Pancreas (tissue), 10 donors: ENCODE results near the gene SLC5A1. TPM values are rescaled to one million over a fixed set of nuclear protein-coding genes. Genes with fewer than 3 reads are reported as not detected.

Source experiments
- ATAC-seq, 4 donors: fragments of 200-7000 bp; cut with Tn5 transposase; one replicate each; pipeline versions ENCODE4 v1.8.0 to v1.9.1; 2020; ENCODE audit warnings: mild to moderate bottlenecking in 4 of 4, moderate library complexity in 4 of 4
- DNase-seq, 6 donors: peaks; one replicate each; pipeline ENCODE4 v3.0.0-alpha.2; 2020
- FAIRE-seq: peaks from 2 replicates; lab custom pipeline; 2012; peaks lifted over from hg19 to GRCh38; lab: Jason Lieb, UNC
- H3K27ac ChIP-seq, 4 donors: fragments of 200-600 bp; sonication (generic); 1 replicate in 3 of 4; 2 replicates in 1 of 4; pipeline versions ENCODE4 v1.5.0 to v1.8.0; 2020
- H3K27me3 ChIP-seq, 4 donors: fragments of 200-600 bp; one replicate each; pipeline ENCODE4 v1.8.0; 2021
- H3K36me3 ChIP-seq, 3 donors: fragments of 200-600 bp; sonication (generic) in 1 of 3; one replicate each; pipeline versions ENCODE4 v1.5.0 to v1.8.0; 2020 to 2021
- H3K4me1 ChIP-seq, 3 donors: fragments of 200-600 bp; one replicate each; pipeline ENCODE4 v1.8.0; 2021
- H3K4me3 ChIP-seq, 4 donors: fragments of 200-600 bp; sonication (generic) in 2 of 4; one replicate each; pipeline versions ENCODE4 v1.5.0 to v1.8.0; 2020 to 2021
- H3K9me3 ChIP-seq, 4 donors: fragments of 200-600 bp; one replicate each; pipeline ENCODE4 v1.8.0; 2021
- WGBS, 2 donors: extraction: QIAGEN DNeasy Blood & Tissue Kit; methylation state at CpG; one replicate each; pipeline ENCODE4 v1.1.7; 2013; 5-methylcytosine and 5-hydroxymethylcytosine counted together
- intact Hi-C, 3 donors: fragments of 100-400 bp; cut with DNase I; formaldehyde crosslinking; loops; one replicate each; pipeline versions ENCODE4 v1.11.1 to v1.14.2; 2022
- polyA plus RNA-seq, 2 donors: library from polyadenylated mRNA; stranded (reverse); fragments of 200-250 nt; gene quantifications; one replicate each; pipeline ENCODE4 v1.2.3, GENCODE V29; 2013
- total RNA-seq, 6 donors: library from RNA; stranded (reverse); fragmentation: NEBNext Ultra II Directional in 4 of 6; extraction: Animal tissue kit (Norgen Biotek cat#: 25700) in 4 of 6; gene quantifications; one replicate each; pipeline versions ENCODE4 v1.2.1 to v1.2.4, GENCODE V29; 2021 to 2023
- TF ChIP-seq, protein P1 (sequence below), 4 donors: fragments of 200-600 bp; sonication (generic) in 3 of 4; IDR thresholded peaks; one replicate each; pipeline versions ENCODE4 v1.5.0 to v1.8.0; 2021; ENCODE audit warnings: antibody characterized with exemption in 4 of 4
- donor health status: healthy with polysubstance abuse.
- donor health status: DM: no; HTN: no; CAD: no; lungs with moderate emphysema.
- donor health status: DM: no; HTN: no; CAD: no.
- donor health status: control.
- donor health status: control.
- donor health status: Bipolar disorder and iron deficiency.
- donor health status: DM: yes; HTN: yes; CAD: no.
- donor health status: DM: no; HTN: no; CAD: no.
- donor health status: DM: no; HTN: no; CAD: no.
- donor health status: DM: yes; HTN: yes; CAD: no.

The SLC5A1 gene
- total and polyA plus RNA-seq, 8 donors = 0.51 to 5.9 (median 2.6) TPM

DNA sequence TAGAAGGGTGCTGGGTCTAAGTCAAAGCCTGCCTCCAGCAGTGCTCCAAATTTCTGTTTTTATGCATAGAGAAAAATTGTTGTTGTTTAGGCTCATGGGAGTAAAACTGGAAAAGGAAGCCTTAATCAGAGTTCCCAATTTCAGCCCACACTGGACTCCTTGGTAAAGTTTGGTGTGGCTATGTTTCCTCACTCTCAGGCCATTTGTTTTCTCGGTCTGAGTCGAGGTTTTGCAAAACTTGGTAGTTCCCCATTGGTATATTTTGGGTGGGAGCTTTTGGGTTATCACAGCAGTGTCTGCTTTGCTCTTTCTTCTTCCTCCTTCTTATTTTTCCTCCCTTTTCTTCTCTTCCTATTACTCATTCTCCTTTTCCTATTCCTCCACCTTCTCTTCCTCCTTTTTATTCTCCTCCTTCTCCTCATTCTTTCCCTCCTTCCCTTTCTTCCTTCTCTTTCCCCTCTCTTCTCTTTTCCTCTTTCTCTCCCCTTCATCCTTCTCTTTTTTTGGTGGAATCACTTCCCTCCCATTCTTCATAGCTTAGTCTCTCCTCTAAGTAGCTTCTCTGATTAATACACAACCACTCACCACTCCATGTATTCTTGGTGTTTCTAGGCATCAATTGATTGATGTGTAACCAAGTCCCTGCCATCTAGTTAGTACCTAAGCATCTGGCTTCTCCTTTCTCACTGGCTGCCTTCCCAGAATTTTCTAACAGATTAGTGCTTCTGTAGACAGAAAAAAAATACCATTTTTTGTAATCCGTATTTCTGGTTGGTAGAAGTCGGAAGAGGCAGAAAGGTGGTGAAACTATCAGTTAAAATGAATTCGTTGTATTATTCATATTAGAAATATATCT, 10.1 kb downstream of the SLC5A1 start:
- ATAC-seq = peak in 2 of 4 donors; percentile 68 to 71
- FAIRE-seq = no peak
- 58 to 60% methylated on average over 5 of the region's 5 CpGs for WGBS, 2 donors
- TF ChIP-seq, protein P1, sequence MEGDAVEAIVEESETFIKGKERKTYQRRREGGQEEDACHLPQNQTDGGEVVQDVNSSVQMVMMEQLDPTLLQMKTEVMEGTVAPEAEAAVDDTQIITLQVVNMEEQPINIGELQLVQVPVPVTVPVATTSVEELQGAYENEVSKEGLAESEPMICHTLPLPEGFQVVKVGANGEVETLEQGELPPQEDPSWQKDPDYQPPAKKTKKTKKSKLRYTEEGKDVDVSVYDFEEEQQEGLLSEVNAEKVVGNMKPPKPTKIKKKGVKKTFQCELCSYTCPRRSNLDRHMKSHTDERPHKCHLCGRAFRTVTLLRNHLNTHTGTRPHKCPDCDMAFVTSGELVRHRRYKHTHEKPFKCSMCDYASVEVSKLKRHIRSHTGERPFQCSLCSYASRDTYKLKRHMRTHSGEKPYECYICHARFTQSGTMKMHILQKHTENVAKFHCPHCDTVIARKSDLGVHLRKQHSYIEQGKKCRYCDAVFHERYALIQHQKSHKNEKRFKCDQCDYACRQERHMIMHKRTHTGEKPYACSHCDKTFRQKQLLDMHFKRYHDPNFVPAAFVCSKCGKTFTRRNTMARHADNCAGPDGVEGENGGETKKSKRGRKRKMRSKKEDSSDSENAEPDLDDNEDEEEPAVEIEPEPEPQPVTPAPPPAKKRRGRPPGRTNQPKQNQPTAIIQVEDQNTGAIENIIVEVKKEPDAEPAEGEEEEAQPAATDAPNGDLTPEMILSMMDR (IDR thresholded peaks at IDR 0.05) = no peak
- intact Hi-C loops = no loop called here
- DNase-seq = no peak
- Histone ChIP-seq H3K27me3 (no peaks in the 10 kb centered on the region), H3K36me3 (no peaks in the 10 kb centered on the region), H3K27ac (no peak overlapping the region), H3K4me3 (no peak overlapping the region), H3K9me3 (no peaks in the 10 kb centered on the region), H3K4me1 (no peaks in the 10 kb centered on the region)

DNA sequence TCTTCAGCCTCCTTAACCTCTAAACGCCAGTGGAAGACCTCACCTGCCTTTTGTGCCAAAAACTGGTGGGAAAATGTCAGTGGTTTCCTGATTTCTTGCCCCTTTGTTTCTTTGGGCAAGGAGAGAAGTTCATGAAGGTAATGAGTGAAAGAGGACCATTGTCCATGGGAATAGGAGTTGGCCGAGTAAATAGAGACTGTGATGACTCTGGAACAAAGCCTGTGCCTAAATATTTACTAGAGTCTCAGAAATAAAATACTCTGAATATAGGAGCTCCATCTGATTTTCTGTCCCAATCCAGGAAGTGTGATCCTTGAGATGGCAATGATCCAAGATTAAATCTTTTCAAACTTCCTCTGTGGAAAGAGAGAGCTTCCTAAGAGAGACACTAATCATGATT, 12.0 kb downstream of the SLC5A1 start:
- peak overlapping the region in 1 of 4 donors; percentile 22 for H3K27ac ChIP-seq

DNA sequence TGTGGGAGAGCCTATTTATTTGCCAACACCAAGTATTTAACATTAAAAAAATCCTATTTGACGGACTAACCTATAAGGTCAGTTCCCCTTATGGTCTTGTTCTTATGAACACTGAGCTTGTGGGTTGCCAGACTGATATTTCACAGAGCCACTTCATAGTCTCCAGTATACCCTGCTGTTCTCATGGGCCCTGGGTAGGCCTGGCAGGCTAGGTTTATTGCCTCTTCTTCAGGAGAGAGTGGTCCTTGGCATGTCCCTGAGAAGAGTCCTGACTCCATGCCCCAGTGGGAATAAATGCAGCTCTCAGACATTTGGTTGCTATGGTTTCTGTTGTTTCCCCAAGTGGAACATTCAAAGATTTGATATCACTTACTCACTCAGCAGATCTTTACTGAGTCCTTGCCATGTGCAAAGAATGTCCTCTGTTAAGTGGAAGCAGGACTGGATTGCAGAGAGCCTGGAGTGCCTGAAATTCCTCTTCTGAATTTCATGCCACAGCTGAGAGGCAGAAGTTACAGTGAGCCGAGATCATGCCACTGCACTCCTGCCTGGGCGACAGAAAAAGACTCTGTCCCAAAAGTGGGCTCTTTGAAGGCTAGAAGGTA, 15.7 kb downstream of the SLC5A1 start:
- Histone ChIP-seq H3K4me3 (no peak overlapping the region), H3K27ac (no peak overlapping the region), H3K27me3 (no peaks in the 10 kb centered on the region), H3K4me1 (no peaks in the 10 kb centered on the region), H3K9me3 (no peaks in the 10 kb centered on the region), H3K36me3 (no peaks in the 10 kb centered on the region)
- TF ChIP-seq, protein P1 (IDR thresholded peaks at IDR 0.05) = no peak
- DNase-seq = no peak
- FAIRE-seq = no peak
- ATAC-seq = peak in 1 of 4 donors; percentile 28
- intact Hi-C loops = no loop called here
- 56 to 60% methylated on average over 3 of the region's 3 CpGs for WGBS, 2 donors

More for the DNA sequence above, 12.0 kb downstream of the SLC5A1 start:
- ATAC-seq (peak in 1 of 4 donors; percentile 34), DNase-seq (no peak), FAIRE-seq (no peak)
- H3K27me3 ChIP-seq = no peaks in the 10 kb centered on the region
- intact Hi-C loops = no loop called here
- no peak overlapping the region for H3K4me3 ChIP-seq
- TF ChIP-seq, protein P1 (IDR thresholded peaks at IDR 0.05) = no peak
- no peaks in the 10 kb centered on the region for H3K9me3 ChIP-seq
- 22 to 33% methylated on average over 2 of the region's 2 CpGs for WGBS, 2 donors
- no peaks in the 10 kb centered on the region for H3K36me3 ChIP-seq
- H3K4me1 ChIP-seq = no peaks in the 10 kb centered on the region

DNA sequence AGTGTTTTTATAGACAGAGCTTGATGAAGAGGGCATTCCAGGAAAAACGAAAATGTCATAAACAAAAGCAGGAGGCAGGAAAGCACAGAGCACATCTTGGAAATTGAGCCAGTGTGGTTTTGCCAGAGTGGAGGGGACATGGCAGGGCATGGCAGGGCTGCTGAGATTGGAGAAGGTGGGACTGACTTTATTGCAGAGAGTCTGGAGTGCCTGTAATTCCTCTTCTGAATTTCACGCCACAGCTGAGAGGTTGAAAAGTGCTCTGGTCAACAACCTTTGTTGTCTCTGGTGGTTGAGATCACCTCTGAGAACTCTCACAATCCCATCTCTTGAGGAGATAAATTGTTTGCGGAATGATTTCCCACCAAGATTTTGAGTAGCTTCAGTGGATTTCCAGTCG, 16.4 kb downstream of the SLC5A1 start:
- H3K4me3 ChIP-seq = no peak overlapping the region
- no peak for DNase-seq
- no peaks in the 10 kb centered on the region for H3K4me1 ChIP-seq
- H3K27ac ChIP-seq = no peak overlapping the region
- H3K36me3 ChIP-seq = no peaks in the 10 kb centered on the region
- no peaks in the 10 kb centered on the region for H3K9me3 ChIP-seq
- WGBS, 2 donors = 53 to 59% methylated on average over 4 of the region's 4 CpGs
- TF ChIP-seq, protein P1 (IDR thresholded peaks at IDR 0.05) = no peak
- no peaks in the 10 kb centered on the region for H3K27me3 ChIP-seq
- no peak for FAIRE-seq
- ATAC-seq = no peak
- intact Hi-C loops = no loop called here
